Measurements from ENCODE around the gene CENPU. TPM values are rescaled to one million over a fixed set of nuclear protein-coding genes. Genes with fewer than 3 reads are reported as not detected.

The CENPU gene
- total and polyA plus RNA-seq, 2 of the 8 experiments (the other 6 are each of a cell fraction or from before 2014, with no cell fraction given): 32.1 to 122 TPM

GRCh38 chr4:184719407-184719806 lies 14.5 kb downstream of the CENPU start:
- Histone ChIP-seq H2BK20ac (ENCODE audit: low read length) (no peak overlapping the region), H3K4me1 (replicated peaks in 1 of 4; ENCODE audit: control insufficient read depth in 3 of 4, insufficient read depth in 4 of 4, low read length in 3 of 4) (no peaks in the 10 kb centered on the region), H3K14ac (ENCODE audit: insufficient read length) (no peak overlapping the region), H4K8ac (ENCODE audit: extremely low read depth, insufficient read depth, low read length) (no peak overlapping the region), H3K9ac (replicated peaks in 1 of 4; ENCODE audit: extremely low read depth in 1 of 4, low read depth in 3 of 4, low read length in 3 of 4) (no peak overlapping the region), H2BK15ac (ENCODE audit: low read length) (no peak overlapping the region), H3K79me2 (ENCODE audit: control insufficient read depth in 1 of 2, insufficient read depth in 2 of 2, low read length in 2 of 2) (peaks cover 0 to 71% of the 10 kb centered on the region in 2 experiments; a peak in 2 of 4 replicates), H3K23me2 (ENCODE audit: low read depth, low read length) (no peaks in the 10 kb centered on the region), H4K20me1 (replicated peaks in 1 of 2; ENCODE audit: control insufficient read depth in 1 of 2, insufficient read depth in 2 of 2, low read length in 2 of 2) (peaks cover 9 to 10% of the 10 kb centered on the region in 2 experiments), H3K56ac (replicated peaks; ENCODE audit: insufficient read length, low read depth, low read length) (no peak overlapping the region), H3K4me2 (ENCODE audit: insufficient read depth in 1 of 2, low read depth in 2 of 2, low read length in 2 of 2) (no peak overlapping the region), H2BK12ac (ENCODE audit: low read depth, low read length) (no peak overlapping the region), H2AK5ac (ENCODE audit: low read depth, low read length) (no peak overlapping the region), H3K36me3 (ENCODE audit: control insufficient read depth in 2 of 4, insufficient read depth in 4 of 4, low read length in 3 of 4) (peaks cover 21 to 85% (median 50%) of the 10 kb centered on the region in 4 experiments), H3K27ac (ENCODE audit: low read depth, low read length) (no peak overlapping the region), H3K18ac (ENCODE audit: extremely low read depth, low read length) (no peak overlapping the region), H2AFZ (ENCODE audit: low read length) (no peak overlapping the region), H4K91ac (replicated peaks; ENCODE audit: insufficient read length, low read length) (no peak overlapping the region), H3K4me3 (ENCODE audit: extremely low read depth in 1 of 4, insufficient read depth in 2 of 4, low read depth in 3 of 4, low read length in 4 of 4) (no peak overlapping the region), H3K23ac (ENCODE audit: insufficient read length) (no peak overlapping the region), H2BK5ac (ENCODE audit: low read depth, low read length) (no peak overlapping the region), H2BK120ac (replicated peaks; ENCODE audit: low read depth, low read length) (no peak overlapping the region), H3K9me3 (ENCODE audit: insufficient read depth in 2 of 2, low read depth in 1 of 2, low read length in 1 of 2) (no peaks in the 10 kb centered on the region), H4K5ac (ENCODE audit: insufficient read length, low read depth, low read length) (no peak overlapping the region), H3K4ac (replicated peaks; ENCODE audit: insufficient read length, low read depth, low read length) (no peak overlapping the region), H3K79me1 (ENCODE audit: low read depth, low read length) (no peaks in the 10 kb centered on the region; the same call in none of the 2 replicates), H3K27me3 (replicated peaks in 1 of 4; ENCODE audit: control insufficient read depth in 3 of 4, extremely low read depth in 1 of 4, insufficient read depth in 3 of 4, low read length in 3 of 4) (no peaks in the 10 kb centered on the region)
- ChIA-PET POLR2A (ENCODE audit: partially characterized antibody) (interaction anchor here (1.5 to 3.3 kb wide), 2 partner anchors 13 to 14 kb away, joined by 5 to 16 read pairs; partner anchors contain the start of gene CENPU), CTCF (ENCODE audit: partially characterized antibody) (interaction anchor here (1.0 to 1.2 kb wide), 2 partner anchors 9 to 159 kb away, joined by 3 to 4 read pairs; no protein-coding TSS in a partner anchor)
- WGBS, 2 experiments (ENCODE audit: extremely low coverage in 1 of 2, insufficient coverage in 1 of 2, insufficient read length in 1 of 2, insufficient replicate concordance in 2 of 2, low coverage in 1 of 2, low lambda C conversion rate in 2 of 2, missing lambda C conversion rate in 1 of 2): 94% methylated on average over 3 of the region's 3 CpGs; no CpG with 5 or more reads in 1 of the 2 experiments
- no peak for FAIRE-seq
- no peak for DNase-seq (ENCODE audit: low read depth in 1 of 2, low spot score in 2 of 2)
- TF ChIP-seq E2F6 (IDR thresholded peaks at IDR 0.05): no peak

All from H1 (cell line).